HepG2 (cell line): Measurements from ENCODE around the gene AJM1. TPM values are rescaled to one million over a fixed set of nuclear protein-coding genes. Genes with fewer than 3 reads are reported as not detected.
A peak's percentile ranks its signal among the peaks of the same experiment; 100 is the strongest.

Experiments used
- ATAC-seq: fragments of 200-7000 bp; cut with Tn5 transposase; 3 replicates; pipeline ENCODE4 v1.9.1; 2020; ENCODE audit warnings: mild to moderate bottlenecking, moderate library complexity
- BruUV-seq: library from RNA; stranded (reverse); fragments of 400-500 nt; replicated peaks from 2 replicates; lab custom pipeline; 2021; lab: Mats Ljungman, UMichigan
- CTCF ChIA-PET: fragments of 300-600 bp; formaldehyde crosslinking; extraction: SDS; loops from one replicate; lab custom pipeline; 2021; ENCODE audit warnings: low total read pairs, inconsistent platforms, low intra/inter-chr PET ratio; lab: Yijun Ruan, JAX
- POLR2A ChIA-PET: fragments of 350-600 bp; sonication (Branson Sonifier 250); formaldehyde crosslinking; loops from one replicate; lab custom pipeline; 2020; ENCODE audit warnings: antibody characterized with exemption, inconsistent platforms; lab: Yijun Ruan, JAX
- DNase-seq: peaks from one replicate; pipeline ENCODE4 v3.0.0-alpha.2; 2015; ENCODE audit warnings: low spot score
- FAIRE-seq: peaks from 3 replicates; lab custom pipeline; 2011; peaks lifted over from hg19 to GRCh38; lab: Jason Lieb, UNC
- H2AFZ ChIP-seq: one replicate; pipeline ENCODE4 v1.6.1; 2011; ENCODE audit warnings: low read length, inconsistent platforms
- H3K27ac ChIP-seq: fragments of 300-600 bp; 3 replicates; pipeline ENCODE4 v1.8.0; 2011; ENCODE audit warnings: mixed run types, mild to moderate bottlenecking, mixed read lengths, low read length, inconsistent platforms; ENCODE audit not compliant: insufficient read depth; ENCODE audit errors: extremely low read length
- H3K27me3 ChIP-seq, 2 experiments: fragments of 200-600 bp in 1 of 2; 2 replicates in 1 of 2; 3 replicates in 1 of 2; pipeline versions ENCODE4 v1.6.0 to v1.8.0; 2011; ENCODE audit warnings: low read length in 2 of 2, mild to moderate bottlenecking in 2 of 2, moderate library complexity in 2 of 2, inconsistent platforms in 1 of 2; ENCODE audit not compliant: insufficient read depth in 2 of 2, control insufficient read depth in 1 of 2
- H3K36me3 ChIP-seq, 2 experiments: fragments of 200-600 bp in 1 of 2; replicated peaks in 1 of 2; 2 replicates in 1 of 2; 3 replicates in 1 of 2; pipeline versions ENCODE4 v1.5.1 to v1.8.0; 2011; ENCODE audit warnings: low read length in 2 of 2, inconsistent platforms in 1 of 2; ENCODE audit not compliant: insufficient read depth in 2 of 2, control insufficient read depth in 1 of 2
- H3K4me1 ChIP-seq: 2 replicates; pipeline ENCODE4 v1.5.1; 2012; ENCODE audit warnings: low read length, inconsistent platforms; ENCODE audit not compliant: insufficient read depth
- H3K4me2 ChIP-seq: 2 replicates; pipeline ENCODE4 v1.6.0; 2011; ENCODE audit warnings: low read depth, low read length, inconsistent platforms
- H3K4me3 ChIP-seq, 3 experiments: fragments of 200-600 bp in 1 of 3; sonication (generic), shearing (Covaris generic) in 1 of 3; replicated peaks in 1 of 3; 2 replicates each; pipeline ENCODE4 v1.5.1; 2011 to 2016; ENCODE audit warnings: low read length in 3 of 3, inconsistent platforms in 2 of 3, low read depth in 2 of 3, mild to moderate bottlenecking in 2 of 3, control low read depth in 1 of 3, mixed read lengths in 1 of 3; ENCODE audit not compliant: insufficient read depth in 1 of 3
- H3K79me2 ChIP-seq: one replicate; pipeline ENCODE4 v1.6.1; 2011; ENCODE audit warnings: low read length, inconsistent platforms; ENCODE audit not compliant: insufficient read depth
- H3K9ac ChIP-seq: 2 replicates; pipeline ENCODE4 v1.6.0; 2011; ENCODE audit warnings: mild to moderate bottlenecking, low read depth, low read length, inconsistent platforms; ENCODE audit not compliant: insufficient read depth
- H3K9me3 ChIP-seq: 2 replicates; pipeline ENCODE4 v1.5.1; 2012; ENCODE audit warnings: mild to moderate bottlenecking, low read length
- H4K20me1 ChIP-seq: 2 replicates; pipeline ENCODE4 v1.6.0; 2011; ENCODE audit warnings: inconsistent platforms, mild to moderate bottlenecking, low read length, moderate library complexity; ENCODE audit not compliant: insufficient read depth
- AGO1 ChIP-seq: fragments of 200-400 bp; formaldehyde crosslinking; IDR thresholded peaks from 2 replicates; pipeline ENCODE4 v1.6.1; 2017; ENCODE audit warnings: mild to moderate bottlenecking, low read depth, low read length, moderate library complexity; ENCODE audit not compliant: poor library complexity, severe bottlenecking
- ETS1 ChIP-seq: sonication (generic); formaldehyde crosslinking; IDR thresholded peaks from 2 replicates; pipeline ENCODE4 v1.4.0; 2020; ENCODE audit warnings: missing genetic modification reagents
- TRIM22 ChIP-seq: fragments of 450-650 bp; IDR thresholded peaks from 2 replicates; pipeline ENCODE4 v1.6.1; 2017
- UBTF ChIP-seq: sonication (generic); formaldehyde crosslinking; IDR thresholded peaks from 2 replicates; pipeline ENCODE4 v1.4.0; 2020; ENCODE audit warnings: mild to moderate bottlenecking, missing genetic modification reagents
- ZNF710 ChIP-seq: sonication (generic); formaldehyde crosslinking; IDR thresholded peaks from 2 replicates; pipeline ENCODE4 v1.5.0; 2020; ENCODE audit warnings: mild to moderate bottlenecking, missing genetic modification reagents, borderline replicate concordance
- WGBS: methylation state at CpG from one replicate; pipeline ENCODE4 v1.1.6; 2017; ENCODE audit warnings: low lambda C conversion rate; 5-methylcytosine and 5-hydroxymethylcytosine counted together
- in situ Hi-C: cut with HindIII; loops from 2 replicates; pipeline ENCODE4 v1.10.0; 2017; ENCODE audit warnings: low pct_unique_long_range_greater_than_20kb; ENCODE audit not compliant: extremely low pct_ligation_motif_present
- intact Hi-C: fragments of 100-400 bp; cut with micrococcal nuclease; formaldehyde crosslinking; loops from one replicate; pipeline ENCODE4 v1.10.0; 2022; ENCODE audit not compliant: unreplicated experiment
- polyA plus RNA-seq, 8 experiments: library from polyadenylated mRNA; depleted of rRNA in 3 of 8; stranded (reverse) in 7 of 8; unstranded in 1 of 8; fragments of >200 nt; fragmentation: Illumina TruSeq in 4 of 8; extraction: Trizol in 4 of 8; gene quantifications; 2 replicates each; pipeline versions ENCODE4 v1.2.1 to v1.2.3, GENCODE V29; 2011 to 2016; ENCODE audit warnings: low read depth in 4 of 8, missing spikeins in 1 of 8, mixed read lengths in 1 of 8; ENCODE audit not compliant: insufficient read depth in 1 of 8
- total RNA-seq, 5 experiments: library from RNA; depleted of rRNA; stranded (reverse); fragments of >200 nt; fragmentation: Illumina TruSeq; extraction: Trizol; gene quantifications; 2 replicates each; pipeline ENCODE4 v1.2.3, GENCODE V29; 2016; ENCODE audit warnings: low read depth in 1 of 5

The AJM1 gene
- total and polyA plus RNA-seq, 2 of the 13 experiments (the other 11 are each of a cell fraction or from before 2014, with no cell fraction given): 1.1 to 1.2 TPM

GRCh38 chr9:136831002-136831719 is 11.1 kb upstream of the AJM1 start:
- H3K36me3 ChIP-seq: peaks cover 39 to 65% of the 10 kb centered on the region in 2 experiments

More at GRCh38 chr9:136831002-136831719, 11.1 kb upstream of the AJM1 start:
- H3K4me1 ChIP-seq: no peaks in the 10 kb centered on the region
- ATAC-seq (no peak), FAIRE-seq (no peak), DNase-seq (no peak)
- no peaks in the 10 kb centered on the region for H3K27me3 ChIP-seq
- H3K9ac ChIP-seq: no peak overlapping the region
- H4K20me1 ChIP-seq: no peaks in the 10 kb centered on the region
- no peak overlapping the region for H3K4me3 ChIP-seq
- BruUV-seq: no TSS peak
- H3K79me2 ChIP-seq: no peaks in the 10 kb centered on the region
- H3K9me3 ChIP-seq: no peaks in the 10 kb centered on the region
- ChIA-PET CTCF (no interaction called here), POLR2A (no interaction called here)
- H3K4me2 ChIP-seq: no peak overlapping the region
- in situ Hi-C loops (no loop called here), intact Hi-C loops (no loop called here)
- no peak for TF ChIP-seq UBTF (CRISPR knock-in tag)
- TF ChIP-seq ETS1 (CRISPR knock-in tag): no peak
- TF ChIP-seq AGO1: peak; percentile 29
- TF ChIP-seq ZNF710: no peak
- TF ChIP-seq TRIM22: no peak
- no peak overlapping the region for H2AFZ ChIP-seq
- 96% methylated on average over 28 of the region's 30 CpGs for WGBS
- no peak overlapping the region for H3K27ac ChIP-seq
